NOMO-1 treated with DMSO at 0.1 percent for 48 hours (cell line): ENCODE measurements around the gene ZNF865.

ENCODE experiments used
- DNase-seq: peaks from one replicate; lab custom pipeline; 2025; ENCODE audit not compliant: unreplicated experiment; lab: John Stamatoyannopoulos, UW

ZNF865 gene

DNA sequence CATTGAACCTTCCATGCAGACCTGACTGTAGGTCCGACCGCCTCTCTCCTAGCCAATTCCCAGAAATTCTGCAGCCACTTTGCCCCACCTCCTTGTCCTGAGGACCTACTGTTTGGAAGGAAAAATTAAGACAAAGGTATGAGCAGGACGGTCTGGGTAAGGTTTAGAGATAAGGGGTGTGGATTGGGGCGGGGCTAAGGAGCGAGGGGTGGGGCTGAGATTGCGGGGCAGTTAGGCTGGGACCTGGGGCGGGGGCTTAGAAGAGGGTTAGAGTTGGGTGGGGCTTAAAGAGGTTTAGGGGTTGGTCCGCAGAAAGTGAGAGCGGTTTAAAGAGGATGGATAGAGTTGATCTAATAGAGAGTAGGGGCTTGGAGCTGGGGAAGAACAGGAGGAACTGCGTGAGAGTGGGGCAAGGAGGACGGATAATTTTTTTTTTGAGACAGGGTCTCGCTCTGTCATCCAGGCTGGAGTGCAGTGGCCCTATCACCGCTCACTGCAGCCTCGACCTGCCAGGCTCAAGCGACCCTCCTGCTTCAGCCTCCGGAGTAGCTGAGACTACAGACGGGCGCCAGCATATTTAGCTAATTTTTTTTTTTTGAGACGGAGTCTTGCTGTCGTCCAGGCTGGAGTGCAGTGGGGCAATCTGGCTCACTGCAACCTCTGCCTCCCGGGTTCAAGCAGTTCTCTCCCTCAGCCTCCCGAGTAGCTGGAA is 1.7 kb upstream of the ZNF865 start:
- no peak for DNase-seq

DNA sequence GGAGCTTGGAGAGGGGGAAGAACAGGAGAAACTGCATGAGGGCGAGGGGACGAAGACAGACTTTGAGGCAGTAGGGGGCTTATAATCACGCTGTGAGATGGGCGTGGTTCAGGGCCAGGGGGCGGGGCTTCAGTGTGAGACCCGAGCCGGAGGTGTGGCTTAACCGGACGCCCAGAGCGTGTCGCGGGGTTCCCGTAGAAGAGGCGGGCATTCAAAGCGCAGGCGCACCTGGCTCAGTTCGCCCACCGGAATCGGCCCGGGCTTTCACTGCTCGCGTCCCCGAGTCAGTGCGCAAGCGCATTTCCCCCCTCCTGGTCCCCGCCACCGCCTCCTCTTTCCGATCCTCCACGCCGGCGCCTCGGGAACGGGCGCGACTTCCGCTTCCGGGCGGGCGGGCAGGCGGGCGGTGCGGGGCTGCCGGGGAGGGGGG is 225 bp upstream of the ZNF865 start:
- peak; percentile 89 for DNase-seq

GRCh38 chr19:55606471-55606787 is 982 bp downstream of the ZNF865 start:
- DNase-seq, result no peak

- DNase-seq, result no peak
Measured at GRCh38 chr19:55606817-55607216, 1.4 kb downstream of the ZNF865 start.

DNA sequence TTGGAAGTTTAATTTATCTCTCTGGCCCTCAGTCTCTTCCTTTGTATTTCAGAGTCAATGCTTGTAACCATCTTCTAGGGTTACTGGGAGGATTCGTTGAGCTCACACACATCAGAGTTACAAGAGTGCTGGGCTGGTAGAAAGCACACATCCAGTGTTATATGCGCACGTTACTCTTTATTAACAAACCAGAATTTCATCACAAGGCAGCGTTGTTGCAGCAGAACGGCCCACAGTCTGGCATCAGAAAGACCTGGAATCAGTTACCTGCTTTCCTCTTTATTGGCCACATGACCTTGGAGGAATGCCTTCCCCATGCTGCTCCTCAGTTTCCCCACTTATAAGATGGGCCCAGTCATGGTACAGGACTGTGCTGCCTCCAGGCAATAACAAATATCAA is 3.9 kb downstream of the ZNF865 start:
- DNase-seq, result no peak

DNA sequence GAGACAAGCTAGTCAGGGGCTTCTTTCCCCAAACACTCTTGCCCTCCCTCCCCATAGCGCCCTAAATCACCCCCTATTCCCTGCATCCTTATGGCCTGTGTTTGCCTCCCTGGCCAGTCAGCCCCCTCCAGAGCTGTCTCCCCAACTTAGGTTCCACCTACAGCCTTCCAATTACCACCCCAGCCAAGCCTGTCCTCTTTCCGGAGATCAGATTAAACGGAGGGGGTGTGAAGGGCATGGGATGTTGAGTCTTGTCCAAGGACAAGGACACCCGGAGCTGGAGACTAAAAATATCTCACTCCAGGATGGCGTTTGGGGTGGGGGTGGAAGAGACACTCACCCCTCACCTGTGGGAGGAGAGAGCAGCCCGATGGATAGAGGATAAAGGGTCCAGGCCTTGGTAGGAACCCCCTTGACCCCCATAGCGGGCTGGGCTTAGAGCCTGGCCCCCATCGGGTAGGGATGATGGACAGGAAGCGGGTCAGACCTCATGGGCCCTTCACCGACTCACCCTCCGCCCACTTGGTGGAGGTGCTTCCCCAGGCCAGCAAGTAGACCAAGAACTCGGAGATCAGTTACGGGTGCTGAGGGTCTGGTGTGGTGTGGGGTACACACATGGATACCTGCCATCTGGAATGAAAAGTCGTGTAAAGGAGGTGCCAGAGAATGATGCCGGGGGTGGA is 6.0 kb downstream of the ZNF865 start:
- DNase-seq, result no peak

GRCh38 chr19:55611983-55612645 is 6.7 kb downstream of the ZNF865 start:
- peak; percentile 14 for DNase-seq

- no peak for DNase-seq
Measured at GRCh38 chr19:55613396-55613795, 7.9 kb downstream of the ZNF865 start.

DNA sequence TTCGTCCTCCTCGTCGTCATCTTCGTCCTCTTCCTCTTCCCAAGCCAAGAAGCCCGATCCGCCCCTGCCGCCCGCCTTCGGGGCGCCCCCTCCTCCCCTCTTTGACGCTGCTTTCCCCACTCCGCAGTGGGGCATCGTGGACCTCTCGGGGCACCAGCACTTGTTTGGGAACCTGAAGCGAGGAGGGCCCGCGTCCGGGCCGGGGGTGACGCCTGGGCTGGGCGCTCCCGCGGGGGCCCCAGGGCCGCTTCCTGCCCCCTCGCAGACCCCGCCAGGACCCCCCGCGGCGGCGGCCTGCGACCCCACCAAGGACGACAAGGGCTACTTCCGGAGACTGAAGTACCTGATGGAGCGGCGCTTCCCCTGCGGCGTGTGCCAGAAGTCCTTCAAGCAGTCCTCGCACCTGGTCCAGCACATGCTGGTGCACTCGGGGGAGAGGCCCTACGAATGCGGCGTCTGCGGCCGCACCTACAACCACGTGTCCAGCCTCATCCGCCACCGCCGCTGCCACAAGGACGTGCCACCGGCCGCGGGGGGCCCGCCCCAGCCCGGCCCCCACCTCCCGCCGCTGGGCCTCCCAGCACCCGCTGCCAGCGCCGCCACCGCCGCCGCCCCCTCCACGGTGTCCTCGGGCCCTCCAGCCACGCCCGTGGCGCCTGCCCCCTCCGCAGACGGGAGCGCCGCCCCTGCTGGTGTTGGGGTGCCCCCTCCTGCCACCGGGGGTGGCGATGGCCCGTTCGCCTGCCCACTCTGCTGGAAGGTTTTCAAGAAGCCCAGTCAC is 8.7 kb downstream of the ZNF865 start:
- no peak for DNase-seq

GRCh38 chr19:55614711-55615542 is 9.5 kb downstream of the ZNF865 start:
- DNase-seq, result no peak

- DNase-seq, result no peak
Measured at GRCh38 chr19:55615543-55616394, 10.3 kb downstream of the ZNF865 start.

GRCh38 chr19:55616395-55616875 is 11.0 kb downstream of the ZNF865 start:
- no peak for DNase-seq

- no peak for DNase-seq
Measured at GRCh38 chr19:55617426-55617825, 12.0 kb downstream of the ZNF865 start.

DNA sequence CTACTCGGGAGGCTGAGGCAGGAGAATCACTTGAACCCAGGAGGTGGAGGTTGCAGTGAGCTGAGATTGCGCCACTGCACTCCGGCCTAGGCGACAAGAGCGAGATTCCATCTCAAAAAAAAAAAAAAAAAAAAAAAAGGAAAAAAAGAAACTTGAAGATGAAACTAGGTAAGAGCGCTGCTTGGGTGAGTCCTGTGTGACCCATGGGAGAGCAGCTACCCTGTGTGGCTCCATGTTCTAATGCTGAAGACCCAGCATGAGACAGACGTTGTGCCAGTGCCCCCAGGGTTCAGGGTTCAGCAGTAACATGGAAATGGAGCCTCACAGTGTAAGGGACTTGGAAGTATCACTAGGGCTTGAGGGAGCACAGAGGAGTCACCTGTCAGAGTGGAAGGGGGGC is 13.0 kb downstream of the ZNF865 start:
- no peak for DNase-seq

DNA sequence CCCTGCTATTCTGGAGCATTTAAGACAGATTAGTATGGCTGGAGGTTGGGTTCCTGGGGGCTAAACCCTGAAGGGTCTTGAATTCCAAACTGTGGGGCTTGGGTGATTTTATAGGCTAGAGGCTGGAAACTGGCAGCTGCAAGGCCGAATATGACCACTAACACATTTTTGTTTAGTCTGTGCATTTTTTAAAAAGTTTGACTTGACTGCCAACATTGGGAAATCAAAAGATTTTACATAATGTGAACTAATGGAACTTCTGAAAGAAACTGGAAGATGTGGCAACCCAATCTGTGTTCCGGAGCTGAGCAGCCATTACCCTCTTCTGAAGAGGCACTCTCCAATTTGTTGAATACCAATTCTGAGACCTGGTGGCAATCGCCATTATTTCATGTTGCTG is 13.8 kb downstream of the ZNF865 start:
- peak; percentile 25 for DNase-seq

DNA sequence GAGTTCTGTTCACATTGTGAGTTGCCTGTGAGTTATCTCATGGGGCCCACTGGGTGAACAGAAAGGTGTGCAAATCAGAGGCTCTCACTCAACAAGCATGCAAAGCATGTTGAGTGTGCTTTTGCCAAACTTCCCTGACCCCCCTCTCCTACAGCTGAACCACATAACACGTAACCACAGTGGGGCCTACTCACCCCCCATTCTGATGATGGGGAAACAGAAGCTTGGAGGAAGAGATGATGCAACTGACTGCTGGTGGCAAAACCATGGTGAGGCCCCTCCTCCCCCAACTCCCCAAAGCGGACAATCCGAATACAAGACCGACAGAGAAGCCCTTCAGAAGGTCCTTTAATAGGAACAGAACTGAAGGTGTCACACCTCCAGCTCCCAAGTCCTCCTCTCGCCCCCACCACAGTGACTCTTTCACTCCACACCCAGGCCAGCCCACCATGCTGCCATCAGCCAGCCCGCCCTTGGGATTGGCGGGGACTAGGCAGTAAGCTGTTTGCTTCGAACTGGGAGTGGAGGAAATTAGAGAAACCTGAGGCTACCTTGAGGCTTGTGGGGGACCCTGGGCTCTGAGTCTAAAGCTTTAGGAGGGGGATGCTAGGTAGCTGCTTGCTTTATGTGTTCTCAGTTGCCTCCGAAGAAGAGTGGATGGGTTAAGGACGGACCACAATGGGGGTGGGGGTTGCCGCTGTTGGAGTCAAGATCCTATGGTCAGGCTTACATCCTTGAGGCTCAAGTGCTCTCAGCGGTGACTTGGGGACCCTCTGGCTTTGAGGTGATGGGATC is 15.2 kb downstream of the ZNF865 start:
- peak; percentile 95 for DNase-seq

- no peak for DNase-seq
Measured at GRCh38 chr19:55621205-55621672, 15.8 kb downstream of the ZNF865 start.

DNA sequence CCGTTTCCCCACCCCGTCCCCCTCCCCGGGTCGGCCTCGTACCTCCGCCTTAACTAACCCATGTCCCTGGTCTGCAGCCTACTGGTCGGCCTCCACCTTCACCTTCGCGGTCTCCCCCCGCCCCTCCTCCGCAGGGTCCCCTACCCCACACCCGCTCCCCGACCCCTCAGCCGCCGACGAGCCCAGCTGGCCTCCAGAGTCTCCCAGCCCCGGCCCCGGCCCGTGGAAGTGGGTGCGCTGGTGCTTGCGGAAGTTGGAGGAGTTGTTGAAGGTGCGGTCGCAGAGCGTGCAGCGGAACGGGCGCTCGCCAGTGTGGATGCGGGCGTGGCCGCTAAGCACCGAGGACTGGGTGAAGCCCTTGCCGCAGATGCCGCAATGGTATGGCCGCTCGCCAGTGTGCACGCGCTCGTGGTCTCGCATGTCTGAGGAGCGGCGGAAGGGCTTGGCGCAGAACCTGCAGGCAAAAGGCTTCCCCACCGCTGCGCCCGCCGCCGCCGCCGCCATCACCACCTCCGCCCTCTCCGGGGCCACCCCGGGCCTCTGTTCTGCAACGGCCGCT is 16.3 kb downstream of the ZNF865 start:
- DNase-seq, result no peak
